Gastroesophageal sphincter (tissue), 4 donors: ENCODE results near the gene GDF15. TPM values are rescaled to one million over a fixed set of nuclear protein-coding genes. Genes with fewer than 3 reads are reported as not detected.
A peak's percentile ranks its signal among the peaks of the same experiment; 100 is the strongest.

Experiments used
- ATAC-seq: fragments of 150-250 bp; one replicate; pipeline ENCODE4 v1.9.1; 2016; ENCODE audit warnings: mild to moderate bottlenecking, moderate library complexity
- H3K27ac ChIP-seq, 4 donors: fragments of 200-600 bp; sonication (generic) in 3 of 4; 1 replicate in 3 of 4; 2 replicates in 1 of 4; pipeline ENCODE4 v1.5.1; 2016 to 2019
- H3K27me3 ChIP-seq: fragments of 200-600 bp; sonication (generic); one replicate; pipeline ENCODE4 v1.5.1; 2019
- H3K36me3 ChIP-seq, 2 donors: fragments of 200-600 bp; sonication (generic); one replicate each; pipeline ENCODE4 v1.5.1; 2019; ENCODE audit warnings: control low read depth in 1 of 2
- H3K4me1 ChIP-seq, 3 donors: fragments of 200-600 bp; sonication (generic); 1 replicate in 2 of 3; 2 replicates in 1 of 3; pipeline ENCODE4 v1.5.1; 2016 to 2019; ENCODE audit warnings: control low read depth in 2 of 3
- H3K4me3 ChIP-seq, 2 donors: fragments of 200-600 bp; sonication (generic); one replicate each; pipeline ENCODE4 v1.5.1; 2019; ENCODE audit warnings: mild to moderate bottlenecking in 1 of 2, moderate library complexity in 1 of 2
- H3K9me3 ChIP-seq, 3 donors: fragments of 200-600 bp; sonication (generic); one replicate each; pipeline ENCODE4 v1.5.1; 2017 to 2019; ENCODE audit warnings: control low read depth in 2 of 3
- CTCF ChIP-seq, 4 experiments: fragments of 200-600 bp in 2 of 4; fragments of 450-650 bp in 2 of 4; sonication (generic) in 1 of 4; IDR thresholded peaks; one replicate each; pipeline ENCODE4 v1.5.1; 2017 to 2019; ENCODE audit warnings: antibody characterized with exemption in 4 of 4, mild to moderate bottlenecking in 2 of 4, moderate library complexity in 2 of 4
- EP300 ChIP-seq: sonication (generic); formaldehyde crosslinking; IDR thresholded peaks from one replicate; pipeline ENCODE4 v1.6.1; 2017; ENCODE audit warnings: antibody characterized with exemption, mild to moderate bottlenecking
- POLR2A ChIP-seq, 2 donors: fragments of 450-650 bp; IDR thresholded peaks; one replicate each; pipeline ENCODE4 v1.6.1; 2017; ENCODE audit warnings: antibody characterized with exemption in 2 of 2, mild to moderate bottlenecking in 2 of 2, moderate library complexity in 1 of 2
- POLR2AphosphoS5 ChIP-seq: sonication (generic); formaldehyde crosslinking; IDR thresholded peaks from one replicate; pipeline ENCODE4 v1.6.1; 2017; ENCODE audit warnings: antibody characterized with exemption
- whole genome bisulfite sequencing, 2 donors: methylation state at CpG; one replicate each; pipeline ENCODE4 v1.1.5; 2018; ENCODE audit warnings: low coverage in 1 of 2; 5-methylcytosine and 5-hydroxymethylcytosine counted together
- total RNA-seq, 4 donors: library from RNA; depleted of rRNA; stranded (reverse); fragments of >200 nt; gene quantifications; one replicate each; pipeline ENCODE4 v1.1.0, GENCODE V29; 2016

GDF15 gene
- total RNA-seq, 4 donors from 2014 or later: 0.62 to 3.7 (median 3.0) TPM

- H3K4me1 ChIP-seq: peaks cover 0 to 58% (median 45%) of the 10 kb centered on the region in 3 donors
- peak overlapping the region in 1 of 2 donors; percentile 39 for H3K4me3 ChIP-seq
- H3K9me3 ChIP-seq: no peaks in the 10 kb centered on the region
- 5 to 20% methylated on average over 1 to 4 of the region's 11 CpGs for WGBS, 2 donors
- no peaks in the 10 kb centered on the region for H3K36me3 ChIP-seq
- H3K27ac ChIP-seq: peak overlapping the region; percentile 36 to 93 (median 90)
- ATAC-seq: no peak
- no peaks in the 10 kb centered on the region for H3K27me3 ChIP-seq
- TF ChIP-seq POLR2A (IDR thresholded peaks at IDR 0.05): no peak
- no peak for TF ChIP-seq CTCF (IDR thresholded peaks at IDR 0.05)
- no peak for TF ChIP-seq EP300
- TF ChIP-seq POLR2AphosphoS5: no peak
Measured at GRCh38 chr19:18414504-18415177, 28.7 kb downstream of the GDF15 start.

GRCh38 chr19:18415178-18415867 lies 29.4 kb downstream of the GDF15 start:
- Histone ChIP-seq H3K27me3 (no peaks in the 10 kb centered on the region), H3K27ac (peak overlapping the region; percentile 76 to 93 (median 90)), H3K9me3 (no peaks in the 10 kb centered on the region), H3K4me1 (peaks cover 0 to 63% (median 48%) of the 10 kb centered on the region in 3 donors), H3K36me3 (no peaks in the 10 kb centered on the region), H3K4me3 (peak overlapping the region; percentile 1 to 39)
- ATAC-seq: peak; percentile 10
- 0 to 1% methylated on average over 1 to 10 of the region's 25 CpGs for WGBS, 2 donors
- TF ChIP-seq POLR2A (IDR thresholded peaks at IDR 0.05) (peak in 1 of 2 donors; percentile 40), EP300 (no peak), POLR2AphosphoS5 (peak; percentile 72), CTCF (IDR thresholded peaks at IDR 0.05) (peak in 1 of 4 experiments; percentile 3)

GRCh38 chr19:18416778-18417249 lies 30.9 kb downstream of the GDF15 start:
- Histone ChIP-seq H3K4me1 (peaks cover 0 to 73% (median 53%) of the 10 kb centered on the region in 3 donors), H3K9me3 (no peaks in the 10 kb centered on the region), H3K36me3 (no peaks in the 10 kb centered on the region), H3K27ac (peak overlapping the region; percentile 76 to 93 (median 90)), H3K4me3 (peak overlapping the region; percentile 20 to 82), H3K27me3 (no peaks in the 10 kb centered on the region)
- TF ChIP-seq CTCF (IDR thresholded peaks at IDR 0.05) (no peak), POLR2A (IDR thresholded peaks at IDR 0.05) (peak; percentile 23 to 28), EP300 (no peak), POLR2AphosphoS5 (peak; percentile 37)
- WGBS, 2 donors: 0% methylated on average over 1 to 5 of the region's 44 CpGs
- peak; percentile 65 for ATAC-seq

- peak; percentile 30 for ATAC-seq
- peak overlapping the region; percentile 76 to 93 (median 90) for H3K27ac ChIP-seq
- no peaks in the 10 kb centered on the region for H3K27me3 ChIP-seq
- no CpG with 5 or more reads among the region's 53 CpGs for WGBS, 2 donors
- H3K9me3 ChIP-seq: no peaks in the 10 kb centered on the region
- peaks cover 0 to 79% (median 57%) of the 10 kb centered on the region in 3 donors for H3K4me1 ChIP-seq
- TF ChIP-seq POLR2A (IDR thresholded peaks at IDR 0.05) (peak; percentile 31 to 48), CTCF (IDR thresholded peaks at IDR 0.05) (no peak), POLR2AphosphoS5 (no peak), EP300 (no peak)
- peak overlapping the region; percentile 20 to 82 for H3K4me3 ChIP-seq
- H3K36me3 ChIP-seq: no peaks in the 10 kb centered on the region
Measured at GRCh38 chr19:18417250-18418028, 31.5 kb downstream of the GDF15 start.
